A549 (cell line): ENCODE results near the gene SART3. TPM values are rescaled to one million over a fixed set of nuclear protein-coding genes. Genes with fewer than 3 reads are reported as not detected.

Experiments used
- ATAC-seq, 2 experiments: fragments of 200-7000 bp in 1 of 2; fragments of >200 bp in 1 of 2; cut with Nextera tagmentation in 1 of 2; cut with Tn5 transposase in 1 of 2; 3 replicates each; pipeline versions ENCODE4 v1.8.0 to v1.9.1; 2018 to 2020; ENCODE audit warnings: mild to moderate bottlenecking in 1 of 2, moderate library complexity in 1 of 2
- CTCF ChIA-PET: fragments of 300-600 bp; sonication (Branson Sonifier 250); formaldehyde crosslinking; extraction: SDS; loops from one replicate; lab custom pipeline; 2021; ENCODE audit warnings: antibody characterized with exemption, inconsistent platforms; lab: Yijun Ruan, JAX
- POLR2A ChIA-PET: fragments of 350-600 bp; formaldehyde crosslinking; extraction: SDS; loops from one replicate; lab custom pipeline; 2021; ENCODE audit warnings: antibody characterized with exemption, inconsistent platforms; lab: Yijun Ruan, JAX
- DNase-seq, 2 experiments: peaks; one replicate each; pipeline versions ENCODE4 v3.0.0 to v3.0.0-alpha.2; 2011 to 2016; ENCODE audit warnings: low read depth in 1 of 2, low spot score in 1 of 2
- FAIRE-seq: peaks from 2 replicates; lab custom pipeline; 2011; peaks lifted over from hg19 to GRCh38; lab: Jason Lieb, UNC
- H3K27ac ChIP-seq, 2 experiments: fragments of >200 bp; sonication (Bioruptor Twin); formaldehyde crosslinking; 3 replicates each; pipeline ENCODE4 v1.5.1; 2016 to 2017
- H3K4me1 ChIP-seq: fragments of >200 bp; sonication (Bioruptor Twin); formaldehyde crosslinking; 3 replicates; pipeline ENCODE4 v1.6.1; 2016
- H3K4me2 ChIP-seq: fragments of >200 bp; sonication (Bioruptor Twin); formaldehyde crosslinking; 3 replicates; pipeline ENCODE4 v1.6.1; 2016
- H3K4me3 ChIP-seq: fragments of >200 bp; sonication (Bioruptor Twin); formaldehyde crosslinking; 3 replicates; pipeline ENCODE4 v1.5.1; 2016
- H3K9me3 ChIP-seq: fragments of >200 bp; sonication (Bioruptor Twin); formaldehyde crosslinking; 3 replicates; pipeline ENCODE4 v1.6.1; 2016
- CBX2 ChIP-seq: fragments of 200-600 bp; sonication (generic); IDR thresholded peaks from 2 replicates; pipeline ENCODE4 v1.6.1; 2016; ENCODE audit warnings: low read depth, mild to moderate bottlenecking, borderline replicate concordance
- CEBPB ChIP-seq, 2 experiments: fragments of >200 bp in 1 of 2; sonication (Bioruptor Twin) in 1 of 2; formaldehyde crosslinking in 1 of 2; IDR thresholded peaks; 2 replicates each; pipeline ENCODE4 v1.6.1; 2012 to 2016
- CHD2 ChIP-seq: fragments of 150-350 bp; IDR thresholded peaks from 2 replicates; pipeline ENCODE4 v1.6.1; 2014; ENCODE audit warnings: low read length; ENCODE audit not compliant: partially characterized antibody
- CHD4 ChIP-seq: fragments of 200-600 bp; sonication (generic); IDR thresholded peaks from 2 replicates; pipeline ENCODE4 v1.6.1; 2016; ENCODE audit warnings: antibody characterized with exemption, mild to moderate bottlenecking, borderline replicate concordance
- EHF ChIP-seq: fragments of 250-450 bp; sonication (Bioruptor Pico); IDR thresholded peaks from 2 replicates; pipeline ENCODE4 v1.5.0; 2020; ENCODE audit warnings: mild to moderate bottlenecking
- EP300 ChIP-seq, 2 experiments: fragments of >200 bp; sonication (Bioruptor Twin); formaldehyde crosslinking; IDR thresholded peaks; 2 replicates in 1 of 2; 3 replicates in 1 of 2; pipeline ENCODE4 v1.6.1; 2016 to 2017
- ESRRA ChIP-seq: fragments of 150-350 bp; IDR thresholded peaks from 2 replicates; pipeline ENCODE4 v1.6.1; 2014; ENCODE audit warnings: mild to moderate bottlenecking, low read length, borderline replicate concordance
- FOSB ChIP-seq: fragments of 250-450 bp; sonication (Bioruptor Pico); IDR thresholded peaks from 2 replicates; pipeline ENCODE4 v1.5.0; 2020; ENCODE audit warnings: mild to moderate bottlenecking, moderate library complexity
- FOXS1 ChIP-seq: fragments of 250-450 bp; sonication (Bioruptor Pico); IDR thresholded peaks from 2 replicates; pipeline ENCODE4 v1.5.0; 2020; ENCODE audit warnings: mild to moderate bottlenecking, moderate library complexity
- GATA3 ChIP-seq: IDR thresholded peaks from 2 replicates; pipeline ENCODE4 v1.6.1; 2012; ENCODE audit warnings: borderline replicate concordance
- HDAC2 ChIP-seq: fragments of 200-600 bp; sonication (generic); IDR thresholded peaks from 2 replicates; pipeline ENCODE4 v1.6.1; 2016
- JUN ChIP-seq, 2 experiments: fragments of >200 bp; sonication (Bioruptor Twin); formaldehyde crosslinking; IDR thresholded peaks; 2 replicates in 1 of 2; 3 replicates in 1 of 2; pipeline ENCODE4 v1.6.1; 2016 to 2017
- MAFK ChIP-seq: fragments of 450-650 bp; IDR thresholded peaks from 2 replicates; pipeline ENCODE4 v1.6.1; 2014; ENCODE audit not compliant: partially characterized antibody
- POLR2A ChIP-seq: IDR thresholded peaks from 2 replicates; pipeline ENCODE4 v1.6.1; 2012; ENCODE audit warnings: mild to moderate bottlenecking, low read length
- POLR2AphosphoS2 ChIP-seq: conservative IDR thresholded peaks from 2 replicates; pipeline ENCODE4 v1.6.1; 2012; ENCODE audit warnings: low read length, improper control_type of control experiment, inconsistent platforms
- RAD21 ChIP-seq, 2 experiments: fragments of >200 bp in 1 of 2; sonication (Bioruptor Twin) in 1 of 2; formaldehyde crosslinking in 1 of 2; IDR thresholded peaks in 1 of 2; conservative IDR thresholded peaks in 1 of 2; 2 replicates in 1 of 2; 3 replicates in 1 of 2; pipeline ENCODE4 v1.6.1; 2012 to 2018; ENCODE audit warnings: inconsistent platforms in 1 of 2
- RARB ChIP-seq: fragments of 250-450 bp; sonication (Bioruptor Pico); IDR thresholded peaks from 2 replicates; pipeline ENCODE4 v1.8.0; 2021; ENCODE audit warnings: mild to moderate bottlenecking, moderate library complexity
- RCOR1 ChIP-seq: fragments of 150-350 bp; IDR thresholded peaks from 2 replicates; pipeline ENCODE4 v1.6.1; 2014; ENCODE audit warnings: antibody characterized with exemption, low read length, low read depth
- SMC3 ChIP-seq: fragments of >200 bp; sonication (Bioruptor Twin); formaldehyde crosslinking; IDR thresholded peaks from 3 replicates; pipeline ENCODE4 v1.6.1; 2018; ENCODE audit warnings: inconsistent platforms
- TP53 ChIP-seq: fragments of 250-450 bp; sonication (Bioruptor Pico); IDR thresholded peaks from 2 replicates; pipeline ENCODE4 v1.5.0; 2021; ENCODE audit warnings: mild to moderate bottlenecking, moderate library complexity
- ZC3H11A ChIP-seq: fragments of 450-650 bp; IDR thresholded peaks from 2 replicates; pipeline ENCODE4 v1.6.1; 2014; ENCODE audit warnings: antibody characterized with exemption, mild to moderate bottlenecking
- ZSCAN20 ChIP-seq: fragments of 250-450 bp; sonication (Bioruptor Pico); IDR thresholded peaks from 2 replicates; pipeline ENCODE4 v1.8.0; 2022; ENCODE audit warnings: mild to moderate bottlenecking, moderate library complexity
- WGBS: methylation state at CpG from one replicate; pipeline ENCODE4 v1.1.6; 2017; ENCODE audit errors: missing lambda C conversion rate; 5-methylcytosine and 5-hydroxymethylcytosine counted together
- polyA plus RNA-seq, 4 experiments: library from polyadenylated mRNA; depleted of rRNA in 3 of 4; stranded (reverse); fragments of >200 nt; fragmentation: RNase III in 1 of 4; extraction: RNeasy Plus Mini Kit Qiagen cat#74134 plus additional on column Dnase treatment in 1 of 4; gene quantifications; 2 replicates in 3 of 4; 3 replicates in 1 of 4; pipeline ENCODE4 v1.2.3, GENCODE V29; 2011 to 2017
- TF ChIP-seq, protein P1 (sequence below): fragments of >200 bp; sonication (Bioruptor Twin); formaldehyde crosslinking; IDR thresholded peaks from 3 replicates; pipeline ENCODE4 v1.5.1; 2016
- TF ChIP-seq, protein P2 (sequence below): fragments of 250-450 bp; sonication (Bioruptor Pico); IDR thresholded peaks from 2 replicates; pipeline ENCODE4 v1.5.0; 2021; ENCODE audit warnings: mild to moderate bottlenecking, moderate library complexity, borderline replicate concordance
- TF ChIP-seq, protein P3 (sequence below): fragments of >200 bp; sonication (Bioruptor Twin); formaldehyde crosslinking; IDR thresholded peaks from 2 replicates; pipeline ENCODE4 v1.6.1; 2016

Gene SART3
- polyA plus RNA-seq, 2 of the 4 experiments (the other 2 are of a cell fraction) = 52.7 to 77.2 TPM

DNA sequence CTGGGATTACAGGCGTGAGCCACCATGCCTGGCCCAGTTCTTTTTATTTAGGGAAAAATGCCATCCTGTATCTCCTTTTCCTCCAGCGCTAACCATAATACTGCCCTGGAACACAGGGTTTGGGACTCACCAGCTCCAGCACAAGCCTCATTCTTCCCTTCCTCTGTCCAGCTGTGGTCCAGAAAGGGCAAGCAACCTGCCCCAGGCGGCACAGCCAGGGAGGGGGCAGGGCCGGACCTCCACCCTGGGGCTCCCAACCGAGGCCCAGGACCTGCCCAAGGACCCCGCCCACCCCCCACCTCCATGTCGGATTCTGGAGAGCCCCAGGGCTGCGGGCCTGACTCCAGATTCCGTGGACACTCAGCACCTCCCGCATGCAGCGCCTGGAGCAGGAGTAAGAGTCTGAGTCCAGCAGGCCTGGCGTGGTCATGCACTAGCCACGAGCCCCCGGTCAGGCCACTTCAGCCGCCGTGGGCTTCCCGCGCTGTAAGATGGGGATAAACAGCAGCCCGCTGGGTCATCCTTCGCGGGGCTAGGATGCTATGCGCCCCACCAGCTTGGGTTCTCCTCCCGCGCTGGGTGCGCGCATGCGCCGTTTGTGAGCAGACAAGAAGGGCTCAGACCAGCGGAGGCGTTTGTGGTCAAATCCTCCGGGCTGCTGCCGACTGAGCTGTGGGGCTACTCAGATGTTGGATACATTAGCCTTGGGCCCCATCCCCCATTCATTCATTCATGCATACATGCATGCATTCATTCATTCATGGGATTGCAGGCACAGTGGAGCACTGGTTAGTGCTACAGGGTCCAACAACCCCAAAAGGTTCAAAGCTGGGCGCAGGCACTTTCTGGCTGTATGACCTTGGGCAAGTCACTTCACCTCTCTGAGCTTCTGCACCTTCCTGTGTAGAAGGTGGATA lies 20.6 kb upstream of the SART3 start:
- DNase-seq (no peak), ATAC-seq (no peak), FAIRE-seq (no peak)
- Histone ChIP-seq H3K9me3 (no peaks in the 10 kb centered on the region), H3K27ac (no peak overlapping the region), H3K4me1 (no peaks in the 10 kb centered on the region), H3K4me3 (no peak overlapping the region), H3K4me2 (no peak overlapping the region)
- TF ChIP-seq POLR2AphosphoS2 (no peak), HDAC2 (no peak), TP53 (no peak), EP300 (IDR thresholded peaks at IDR 0.05) (no peak), RARB (CRISPR knock-in tag) (no peak)
- TF ChIP-seq, protein P1, sequence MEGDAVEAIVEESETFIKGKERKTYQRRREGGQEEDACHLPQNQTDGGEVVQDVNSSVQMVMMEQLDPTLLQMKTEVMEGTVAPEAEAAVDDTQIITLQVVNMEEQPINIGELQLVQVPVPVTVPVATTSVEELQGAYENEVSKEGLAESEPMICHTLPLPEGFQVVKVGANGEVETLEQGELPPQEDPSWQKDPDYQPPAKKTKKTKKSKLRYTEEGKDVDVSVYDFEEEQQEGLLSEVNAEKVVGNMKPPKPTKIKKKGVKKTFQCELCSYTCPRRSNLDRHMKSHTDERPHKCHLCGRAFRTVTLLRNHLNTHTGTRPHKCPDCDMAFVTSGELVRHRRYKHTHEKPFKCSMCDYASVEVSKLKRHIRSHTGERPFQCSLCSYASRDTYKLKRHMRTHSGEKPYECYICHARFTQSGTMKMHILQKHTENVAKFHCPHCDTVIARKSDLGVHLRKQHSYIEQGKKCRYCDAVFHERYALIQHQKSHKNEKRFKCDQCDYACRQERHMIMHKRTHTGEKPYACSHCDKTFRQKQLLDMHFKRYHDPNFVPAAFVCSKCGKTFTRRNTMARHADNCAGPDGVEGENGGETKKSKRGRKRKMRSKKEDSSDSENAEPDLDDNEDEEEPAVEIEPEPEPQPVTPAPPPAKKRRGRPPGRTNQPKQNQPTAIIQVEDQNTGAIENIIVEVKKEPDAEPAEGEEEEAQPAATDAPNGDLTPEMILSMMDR = no peak
- WGBS = 79% methylated on average over 21 of the region's 33 CpGs
- POLR2A ChIA-PET = no interaction called here
- CTCF ChIA-PET = interaction anchor here (1.4 to 3.4 kb wide), 4 partner anchors 11 to 223 kb away, joined by 4 to 17 read pairs (median 8); no protein-coding TSS in a partner anchor

DNA sequence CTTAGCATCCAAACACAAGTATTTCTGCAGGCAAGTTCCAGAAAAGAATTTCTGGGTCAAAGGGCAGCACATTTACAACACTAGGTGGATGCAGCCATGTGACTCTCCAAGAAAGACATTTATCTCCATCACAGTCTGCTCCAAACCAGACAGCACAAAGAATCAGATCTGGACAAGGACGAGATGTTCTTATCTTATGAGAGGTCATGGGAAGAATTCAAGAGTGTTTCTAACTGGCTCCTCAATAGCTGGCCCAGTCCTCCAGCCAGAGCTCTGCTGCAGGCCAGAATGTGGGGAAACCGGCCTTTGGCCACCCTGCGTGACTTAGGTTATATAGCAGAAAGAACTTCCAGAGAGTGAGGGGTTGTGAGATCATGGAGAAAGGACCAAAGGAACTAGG lies 19.6 kb upstream of the SART3 start:
- DNase-seq = no peak
- WGBS = 72% methylated on average over 3 of the region's 3 CpGs
- H3K4me1 ChIP-seq = no peaks in the 10 kb centered on the region
- TF ChIP-seq RAD21 (conservative IDR thresholded peaks at IDR 0.05 in 1 of 2, IDR thresholded peaks at IDR 0.05 in 1 of 2) (no peak), SMC3 (no peak), ESRRA (no peak), ZSCAN20 (CRISPR knock-in tag) (no peak), CHD2 (no peak), TP53 (no peak), GATA3 (no peak), CHD4 (no peak), FOXS1 (no peak), FOSB (CRISPR knock-in tag) (no peak), ZC3H11A (no peak), EHF (CRISPR knock-in tag) (no peak), RCOR1 (no peak), CBX2 (no peak), POLR2A (no peak), MAFK (no peak), CEBPB (IDR thresholded peaks at IDR 0.05) (no peak), JUN (IDR thresholded peaks at IDR 0.05) (no peak)
- TF ChIP-seq, protein P2, sequence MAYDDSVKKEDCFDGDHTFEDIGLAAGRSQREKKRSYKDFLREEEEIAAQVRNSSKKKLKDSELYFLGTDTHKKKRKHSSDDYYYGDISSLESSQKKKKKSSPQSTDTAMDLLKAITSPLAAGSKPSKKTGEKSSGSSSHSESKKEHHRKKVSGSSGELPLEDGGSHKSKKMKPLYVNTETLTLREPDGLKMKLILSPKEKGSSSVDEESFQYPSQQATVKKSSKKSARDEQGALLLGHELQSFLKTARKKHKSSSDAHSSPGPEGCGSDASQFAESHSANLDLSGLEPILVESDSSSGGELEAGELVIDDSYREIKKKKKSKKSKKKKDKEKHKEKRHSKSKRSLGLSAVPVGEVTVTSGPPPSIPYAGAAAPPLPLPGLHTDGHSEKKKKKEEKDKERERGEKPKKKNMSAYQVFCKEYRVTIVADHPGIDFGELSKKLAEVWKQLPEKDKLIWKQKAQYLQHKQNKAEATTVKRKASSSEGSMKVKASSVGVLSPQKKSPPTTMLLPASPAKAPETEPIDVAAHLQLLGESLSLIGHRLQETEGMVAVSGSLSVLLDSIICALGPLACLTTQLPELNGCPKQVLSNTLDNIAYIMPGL (CRISPR knock-in tag) = no peak
- TF ChIP-seq, protein P3, sequence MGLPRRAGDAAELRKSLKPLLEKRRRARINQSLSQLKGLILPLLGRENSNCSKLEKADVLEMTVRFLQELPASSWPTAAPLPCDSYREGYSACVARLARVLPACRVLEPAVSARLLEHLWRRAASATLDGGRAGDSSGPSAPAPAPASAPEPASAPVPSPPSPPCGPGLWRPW = no peak
- ChIA-PET CTCF (interaction anchor here (2.2 kb wide), 1 partner anchor 38 kb away, joined by 10 read pairs; no protein-coding TSS in a partner anchor), POLR2A (no interaction called here)
- H3K9me3 ChIP-seq = no peaks in the 10 kb centered on the region
- no peak overlapping the region for H3K4me2 ChIP-seq
- no peak for FAIRE-seq
- no peak for ATAC-seq
- H3K27ac ChIP-seq = no peak overlapping the region
- no peak overlapping the region for H3K4me3 ChIP-seq
